Activated CD8-positive, alpha-beta memory T cell treated with anti-CD3 and anti-CD28 coated beads for 1 hour (primary cell): ENCODE data around the gene HOXC4.

Source experiments
- DNase-seq, 2 donors: peaks; one replicate each; pipeline ENCODE4 v3.0.0-alpha.2; 2020; ENCODE audit warnings: low read depth in 1 of 2; ENCODE audit errors: extremely low read depth in 1 of 2

Gene HOXC4

DNA sequence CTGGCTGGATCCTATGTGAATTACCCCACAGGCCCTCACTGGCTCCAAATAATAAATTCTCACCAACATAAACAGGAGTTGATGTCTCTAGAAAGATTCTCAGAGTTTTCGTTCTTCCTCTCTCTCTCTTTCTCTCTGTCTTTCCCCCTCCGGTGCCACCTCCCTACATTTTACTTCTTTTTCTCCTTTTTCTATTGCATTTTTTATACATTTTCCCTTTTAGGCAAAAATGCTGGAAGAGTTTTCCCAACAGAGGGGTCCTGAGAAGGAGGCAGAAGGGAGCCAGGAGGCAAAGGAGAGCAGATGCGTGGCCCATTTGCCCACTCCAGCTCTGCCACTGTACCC lies 26.2 kb upstream of the HOXC4 start:
- no peak for DNase-seq

DNA sequence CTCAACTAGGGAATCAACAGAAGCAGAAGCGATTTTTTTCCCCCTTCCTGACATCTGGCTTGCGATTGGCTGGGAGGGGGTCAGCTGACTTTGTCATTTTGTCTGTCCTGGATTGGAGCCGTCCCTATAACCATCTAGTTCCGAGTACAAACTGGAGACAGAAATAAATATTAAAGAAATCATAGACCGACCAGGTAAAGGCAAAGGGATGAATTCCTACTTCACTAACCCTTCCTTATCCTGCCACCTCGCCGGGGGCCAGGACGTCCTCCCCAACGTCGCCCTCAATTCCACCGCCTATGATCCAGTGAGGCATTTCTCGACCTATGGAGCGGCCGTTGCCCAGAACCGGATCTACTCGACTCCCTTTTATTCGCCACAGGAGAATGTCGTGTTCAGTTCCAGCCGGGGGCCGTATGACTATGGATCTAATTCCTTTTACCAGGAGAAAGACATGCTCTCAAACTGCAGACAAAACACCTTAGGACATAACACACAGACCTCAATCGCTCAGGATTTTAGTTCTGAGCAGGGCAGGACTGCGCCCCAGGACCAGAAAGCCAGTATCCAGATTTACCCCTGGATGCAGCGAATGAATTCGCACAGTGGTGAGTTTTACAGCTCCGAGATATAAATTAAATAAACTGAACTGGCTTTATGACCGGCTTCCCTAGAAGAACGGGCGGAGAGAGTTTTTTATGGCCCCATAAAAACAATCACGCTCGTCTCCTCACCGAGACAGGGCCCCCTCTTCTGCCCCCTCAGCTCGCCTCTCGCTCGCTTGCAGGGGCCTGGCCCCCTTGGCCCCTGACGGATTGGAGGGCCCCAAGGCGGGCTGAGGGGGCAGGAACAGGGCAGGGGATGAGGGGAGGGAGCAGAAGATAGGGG lies 25.1 kb upstream of the HOXC4 start, which contains the start of gene HOXC6:
TSS of gene HOXC6 (plus strand) at position 127 of the 888 bp plus-strand sequence. CDS start at position 209, 82 bp downstream.
- DNase-seq: no peak

GRCh38 chr12:54029529-54030441 lies 23.9 kb upstream of the HOXC4 start:
- DNase-seq: no peak

DNA sequence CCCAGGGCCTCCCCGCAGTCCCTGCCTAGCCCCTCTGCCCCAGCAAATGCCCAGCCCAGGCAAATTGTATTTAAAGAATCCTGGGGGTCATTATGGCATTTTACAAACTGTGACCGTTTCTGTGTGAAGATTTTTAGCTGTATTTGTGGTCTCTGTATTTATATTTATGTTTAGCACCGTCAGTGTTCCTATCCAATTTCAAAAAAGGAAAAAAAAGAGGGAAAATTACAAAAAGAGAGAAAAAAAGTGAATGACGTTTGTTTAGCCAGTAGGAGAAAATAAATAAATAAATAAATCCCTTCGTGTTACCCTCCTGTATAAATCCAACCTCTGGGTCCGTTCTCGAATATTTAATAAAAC lies 23.2 kb upstream of the HOXC4 start:
- no peak for DNase-seq

DNA sequence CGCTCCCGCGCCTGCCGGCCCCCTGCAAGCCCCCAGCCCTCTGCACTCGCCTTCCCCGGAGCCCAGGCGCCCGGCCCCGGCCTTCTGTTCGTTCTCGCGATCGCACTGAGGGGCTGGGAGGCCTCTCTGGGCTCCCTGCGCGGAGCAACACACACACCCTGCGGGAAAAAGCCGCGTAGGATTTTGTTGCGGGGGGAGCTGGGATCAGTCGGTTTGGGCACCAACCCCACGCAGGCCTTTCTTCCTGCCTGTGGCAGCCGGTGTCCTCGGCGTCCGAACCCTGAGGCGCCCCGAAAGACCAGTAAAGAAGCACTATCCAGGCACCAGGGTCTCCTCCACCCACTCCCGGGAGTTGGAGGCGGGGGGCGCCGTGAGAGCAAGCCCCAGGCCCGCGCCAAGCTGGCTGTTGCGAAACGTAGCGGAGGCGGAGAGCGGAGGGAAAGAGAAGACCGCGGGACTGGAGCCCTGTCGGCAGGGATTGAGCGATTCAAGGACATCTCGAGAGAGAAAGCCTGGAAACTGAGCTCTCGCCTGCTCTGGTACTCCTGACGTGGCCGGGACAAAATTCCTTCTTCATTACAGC lies 22.7 kb upstream of the HOXC4 start:
- DNase-seq: no peak

- DNase-seq: no peak
Observed at GRCh38 chr12:54031480-54031879, 22.2 kb upstream of the HOXC4 start.

DNA sequence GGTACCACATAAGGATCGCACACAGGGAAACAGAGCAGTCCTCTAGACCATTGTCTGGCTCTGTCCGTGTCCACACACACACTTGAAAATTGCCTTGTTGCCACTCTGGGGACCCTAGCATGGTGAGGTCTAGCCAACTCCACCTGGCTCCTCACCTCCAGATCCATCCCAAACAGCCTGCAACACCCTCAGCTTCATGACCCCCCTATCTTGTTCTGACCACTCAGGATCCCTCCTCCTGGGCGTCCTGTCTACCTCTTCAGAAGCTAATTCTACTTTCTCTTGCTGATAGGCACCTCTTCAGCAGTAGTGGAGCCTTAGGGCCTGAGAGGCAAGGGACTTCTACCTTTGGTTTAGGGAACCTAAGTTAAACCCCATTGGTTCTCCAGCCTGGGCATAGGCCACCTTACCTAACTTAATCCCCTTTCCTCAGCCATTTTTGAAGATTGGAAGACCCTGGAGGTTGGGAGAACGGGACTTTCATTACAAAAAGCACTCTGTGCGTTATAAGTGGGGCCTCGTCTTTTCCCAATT lies 21.5 kb upstream of the HOXC4 start:
- no peak for DNase-seq

DNA sequence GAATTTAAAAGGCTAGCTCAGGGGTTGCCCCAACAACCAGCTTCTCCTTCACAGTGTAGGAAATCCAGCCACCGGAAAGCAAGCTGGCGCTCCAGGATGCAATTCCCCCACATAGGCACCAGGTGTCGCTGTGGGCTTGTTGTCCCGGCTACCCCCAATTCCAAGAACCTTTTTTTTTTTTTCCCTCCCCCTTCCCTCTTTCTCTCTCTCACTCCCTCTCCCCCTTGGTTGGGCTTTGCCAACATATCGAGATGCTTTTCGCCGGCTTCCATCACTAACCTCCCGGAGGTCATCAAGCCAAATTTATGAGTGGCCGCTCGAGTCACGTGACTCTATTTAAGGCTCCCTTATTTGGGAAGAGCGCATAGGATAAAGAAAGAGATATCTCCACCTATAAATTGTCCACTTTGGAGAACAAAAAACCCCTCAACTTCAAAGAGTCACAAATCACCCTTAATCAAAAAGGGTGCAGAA lies 21.0 kb upstream of the HOXC4 start, which contains the start of gene HOXC5:
TSS of gene HOXC5 (plus strand) at position 424 of the 474 bp plus-strand sequence. CDS start 73 bp downstream, outside the sequence.
- peak in 1 of 2 donors; percentile 40 for DNase-seq

DNA sequence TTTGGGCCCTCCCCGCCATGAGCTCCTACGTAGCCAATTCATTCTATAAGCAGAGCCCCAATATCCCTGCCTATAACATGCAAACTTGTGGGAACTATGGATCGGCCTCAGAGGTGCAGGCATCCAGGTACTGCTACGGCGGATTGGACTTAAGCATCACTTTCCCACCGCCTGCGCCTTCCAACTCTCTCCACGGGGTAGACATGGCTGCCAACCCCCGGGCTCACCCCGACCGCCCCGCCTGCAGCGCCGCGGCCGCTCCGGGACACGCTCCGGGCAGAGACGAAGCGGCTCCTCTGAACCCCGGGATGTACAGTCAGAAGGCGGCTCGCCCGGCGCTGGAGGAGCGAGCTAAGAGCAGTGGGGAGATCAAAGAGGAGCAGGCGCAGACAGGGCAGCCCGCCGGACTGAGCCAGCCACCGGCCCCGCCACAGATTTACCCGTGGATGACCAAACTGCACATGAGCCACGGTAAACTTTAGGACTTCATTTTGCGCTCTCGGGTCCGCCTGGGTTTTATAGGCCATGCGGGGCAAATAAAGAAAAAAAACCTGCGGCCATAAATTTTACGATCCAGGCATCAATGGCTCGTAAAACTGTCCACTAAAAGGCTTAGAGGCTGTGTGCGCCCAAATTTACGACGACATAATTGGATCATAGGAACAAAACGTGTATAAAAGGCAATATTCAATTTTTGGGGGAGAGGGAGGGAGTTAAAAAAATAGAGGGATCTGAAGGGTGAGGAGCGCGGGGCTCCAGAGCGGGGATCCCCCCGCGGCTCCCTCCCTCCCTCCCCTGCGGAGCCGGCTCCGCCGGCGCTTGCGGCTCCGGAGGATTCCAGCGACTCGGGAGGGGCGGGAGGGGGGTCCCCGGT lies 20.3 kb upstream of the HOXC4 start:
- no peak for DNase-seq

GRCh38 chr12:54033980-54034784 lies 19.5 kb upstream of the HOXC4 start:
- DNase-seq: no peak

DNA sequence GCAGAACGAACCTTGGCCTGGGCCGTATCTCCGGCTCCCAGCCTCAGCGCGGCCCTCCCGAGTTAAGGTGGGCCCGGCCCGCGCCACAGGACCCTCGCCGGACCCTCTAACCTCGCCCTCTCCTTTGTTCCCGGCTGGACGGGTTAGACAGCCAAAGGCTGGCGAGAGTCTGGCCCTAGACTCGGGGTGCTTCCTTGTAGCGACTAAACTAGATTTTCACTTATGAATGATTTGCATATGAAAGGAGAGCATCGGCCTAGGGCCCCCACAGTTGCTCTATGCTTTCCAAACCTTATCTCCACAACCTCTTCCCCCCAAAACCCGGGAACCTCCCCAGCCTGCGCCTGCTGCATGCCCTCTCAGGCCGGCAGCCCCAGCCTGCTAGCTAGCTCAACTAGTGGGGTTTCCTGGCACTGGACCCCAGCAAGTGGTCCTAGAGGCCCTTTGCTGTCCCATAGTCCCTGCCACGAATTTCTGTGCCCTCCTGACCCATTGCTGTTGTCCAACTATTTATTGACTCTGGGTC lies 18.8 kb upstream of the HOXC4 start:
- no peak for DNase-seq

DNA sequence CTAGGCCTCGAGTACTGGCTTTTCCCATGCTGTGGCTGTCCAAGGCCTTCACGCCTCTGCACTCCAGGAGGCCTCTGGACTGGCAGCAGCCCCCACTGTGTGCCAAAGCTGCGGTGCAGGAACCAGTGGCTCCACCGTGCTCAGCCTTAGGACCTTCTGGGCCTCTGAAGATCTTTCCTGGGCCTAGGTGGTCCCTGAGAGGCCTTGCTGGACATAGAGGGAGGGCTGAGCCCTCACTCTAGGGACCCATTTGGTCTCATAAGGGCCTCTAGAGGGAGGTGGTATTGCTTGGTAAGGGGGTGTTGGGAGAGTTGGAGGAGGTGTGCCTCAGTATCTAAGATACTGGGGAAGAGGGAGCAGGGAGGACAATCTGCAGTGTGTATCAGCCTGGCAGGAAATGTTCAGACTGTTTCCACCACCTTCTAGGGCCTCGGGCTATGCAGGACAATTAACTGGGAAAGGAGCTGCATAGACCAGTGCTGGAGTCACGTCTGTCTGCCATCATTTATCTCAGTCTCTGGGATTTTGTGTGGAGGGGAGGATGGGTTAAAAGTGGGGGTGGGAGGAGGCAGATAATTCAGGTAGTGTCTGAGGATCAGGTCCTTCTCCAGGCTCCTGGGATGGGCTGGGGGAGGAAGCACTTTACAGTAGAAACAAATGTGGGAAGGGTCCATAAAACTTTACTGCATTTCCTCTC lies 17.9 kb upstream of the HOXC4 start:
- DNase-seq: no peak

DNA sequence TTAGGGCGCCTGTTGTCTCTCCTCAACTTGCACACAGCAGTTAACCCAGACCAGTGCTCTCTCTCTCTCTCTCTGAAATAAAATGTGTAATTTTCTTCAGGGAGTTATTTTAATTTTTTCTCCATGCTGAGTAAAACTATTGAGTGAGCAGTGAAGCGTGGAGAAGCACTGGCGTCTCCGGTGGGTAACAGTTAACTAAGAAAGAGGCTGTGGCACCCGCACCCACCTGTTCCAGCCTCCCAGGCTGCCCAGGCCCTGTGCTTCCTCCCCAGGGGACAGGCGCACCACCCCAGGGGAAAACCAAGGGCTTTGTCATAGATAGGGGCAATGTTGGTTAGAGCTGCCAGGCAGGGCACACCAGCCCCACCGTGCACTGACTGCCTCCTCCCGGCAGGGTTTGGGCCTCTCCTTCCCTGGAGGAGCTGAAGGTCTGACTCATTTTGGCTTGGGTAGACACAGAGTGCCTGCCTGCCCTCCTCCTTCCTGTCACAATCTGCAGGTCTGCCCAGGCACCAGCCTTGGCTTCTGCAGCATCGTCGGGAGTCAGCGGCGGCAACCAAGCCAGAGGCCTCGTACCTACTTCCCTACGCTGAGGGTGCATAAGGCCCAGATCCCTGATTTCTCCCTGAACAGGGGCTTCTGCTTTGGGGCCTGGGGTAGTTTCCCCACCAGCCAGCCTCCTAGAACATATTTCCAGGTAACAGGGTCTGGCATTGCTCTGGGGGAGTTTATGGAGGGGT lies 16.8 kb upstream of the HOXC4 start:
- DNase-seq: no peak

GRCh38 chr12:54037360-54038283 lies 16.0 kb upstream of the HOXC4 start:
- no peak for DNase-seq

DNA sequence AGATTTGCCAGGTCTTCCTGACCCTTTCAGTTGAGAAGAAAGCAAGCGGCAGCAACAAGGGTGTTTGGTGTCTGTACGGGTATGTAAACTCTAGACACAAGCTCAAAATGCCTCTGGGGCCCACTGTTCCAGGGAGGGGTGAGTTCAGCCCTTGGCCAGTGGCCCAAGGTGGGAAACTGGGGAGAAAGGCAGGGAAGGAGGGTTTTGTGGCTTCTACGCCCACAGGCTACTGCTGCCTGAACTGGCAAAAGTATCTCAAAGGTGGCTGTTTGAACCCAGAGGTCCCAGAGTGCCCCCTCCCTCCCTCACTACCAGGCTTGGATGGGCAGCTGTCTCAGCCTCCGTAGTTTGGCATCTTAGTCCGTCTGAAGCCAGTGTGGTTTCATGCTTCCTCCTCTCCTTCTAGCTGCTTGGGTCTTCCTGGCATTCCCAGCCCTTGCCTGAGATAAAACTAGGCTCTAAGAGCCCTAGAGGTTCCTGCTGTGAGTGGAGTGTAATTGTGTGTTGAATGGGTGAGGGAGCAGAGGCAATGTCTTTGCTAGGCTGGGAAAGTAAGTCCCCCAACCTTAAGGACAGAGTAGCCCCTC lies 15.3 kb upstream of the HOXC4 start:
- no peak for DNase-seq

DNA sequence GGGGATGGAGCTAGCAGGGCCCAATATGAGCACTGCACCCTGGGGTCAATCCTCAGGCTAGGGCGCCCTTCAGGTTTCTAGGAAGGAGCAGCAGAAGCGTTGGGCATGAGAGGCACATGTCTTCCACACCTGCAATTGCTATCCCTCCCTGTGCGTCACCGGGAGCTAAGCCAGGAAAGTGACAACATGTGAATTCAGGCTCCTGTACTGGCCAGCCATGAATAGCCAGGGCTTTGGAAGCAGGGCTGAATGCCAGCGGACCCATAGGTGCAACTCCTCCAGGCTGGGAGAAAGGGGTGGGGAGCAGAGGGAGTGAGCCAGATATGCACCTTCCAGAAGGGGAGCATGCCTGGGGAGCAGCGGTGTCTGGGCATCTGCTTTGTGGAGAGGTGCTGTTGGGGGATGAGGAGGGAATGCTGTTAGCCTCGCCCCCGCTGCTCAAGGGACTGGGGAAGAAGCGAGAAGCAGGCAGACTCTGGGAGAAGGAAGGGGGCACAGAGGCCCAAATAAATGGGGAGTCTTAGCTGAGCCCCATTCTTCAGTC lies 14.7 kb upstream of the HOXC4 start:
- DNase-seq: no peak
